Mammary microvascular endothelial cell (primary cell): ENCODE results near the gene SH3RF1. TPM values are rescaled to one million over a fixed set of nuclear protein-coding genes. Genes with fewer than 3 reads are reported as not detected.

Experiments used
- total RNA-seq: library from RNA; depleted of rRNA; stranded (reverse); fragments of >200 nt; gene quantifications from 2 replicates; pipeline ENCODE4 v1.2.3, GENCODE V29; 2015

Gene SH3RF1
- total RNA-seq, result 11.9 and 13.3 TPM in 2 replicates

GRCh38 chr4:169270810-169271691, at the start of gene SH3RF1:
TSS of gene SH3RF1 (minus strand) at chr4:169270956. CDS start at chr4:169269212, 1,744 bp downstream.

